HG02884 (cell line): Measurements from ENCODE around the gene NRAS.
"Not testable (repeated sequence)": the region's sequence is repeated elsewhere in the genome, so short reads cannot be mapped to it uniquely, and the experiment has no call there.

Source experiments
- ATAC-seq: cut with Tn5 transposase; IDR thresholded peaks from one replicate; pipeline ENCODE4 v1.9.1; 2021; ENCODE audit warnings: mild to moderate bottlenecking, moderate library complexity; ENCODE audit not compliant: unreplicated experiment

The NRAS gene

DNA sequence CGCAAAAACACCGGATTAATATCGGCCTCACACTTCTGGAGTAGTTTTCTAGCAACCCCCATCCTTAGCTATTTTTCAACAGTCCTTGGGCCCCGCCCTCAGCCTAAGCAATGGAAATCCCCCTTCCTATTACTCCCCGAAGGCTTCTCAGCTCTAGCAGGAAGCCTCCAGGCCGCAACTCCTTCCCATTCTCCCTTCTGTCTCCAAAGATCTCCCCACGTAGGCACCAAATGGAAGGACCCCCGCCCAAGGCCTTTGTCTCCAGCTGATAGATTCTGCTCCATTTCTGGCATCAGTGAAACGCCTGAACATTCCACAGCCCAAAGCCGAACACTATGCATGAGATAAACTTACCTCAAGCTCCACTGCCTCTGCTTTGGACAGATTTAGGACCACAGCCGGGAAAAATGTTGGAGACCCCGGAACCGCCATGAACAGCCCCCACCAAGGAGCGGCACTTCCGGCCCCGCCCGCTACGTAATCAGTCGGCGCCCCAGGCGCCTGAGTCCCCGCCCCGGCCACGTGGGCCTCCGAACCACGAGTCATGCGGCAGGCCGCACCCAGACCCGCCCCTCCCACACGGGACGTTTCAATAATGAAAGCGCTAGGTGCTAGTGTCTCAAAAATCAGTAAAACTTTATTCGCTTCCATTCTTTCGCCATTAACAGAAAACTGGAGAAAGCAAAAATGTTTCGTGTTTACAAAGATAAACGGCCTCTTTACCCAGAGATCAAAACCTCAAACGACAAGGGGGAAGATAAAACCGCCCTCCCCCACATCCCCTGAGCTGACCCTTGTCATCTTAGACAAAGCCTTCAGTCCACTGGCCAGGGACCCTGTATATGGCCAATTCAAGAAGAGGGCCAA, at the start of gene NRAS:
TSS of gene NRAS (minus strand) at position 468 of the 867 bp plus-strand sequence. CDS start 611 bp downstream, outside the sequence.
- peak; percentile 98 for ATAC-seq

DNA sequence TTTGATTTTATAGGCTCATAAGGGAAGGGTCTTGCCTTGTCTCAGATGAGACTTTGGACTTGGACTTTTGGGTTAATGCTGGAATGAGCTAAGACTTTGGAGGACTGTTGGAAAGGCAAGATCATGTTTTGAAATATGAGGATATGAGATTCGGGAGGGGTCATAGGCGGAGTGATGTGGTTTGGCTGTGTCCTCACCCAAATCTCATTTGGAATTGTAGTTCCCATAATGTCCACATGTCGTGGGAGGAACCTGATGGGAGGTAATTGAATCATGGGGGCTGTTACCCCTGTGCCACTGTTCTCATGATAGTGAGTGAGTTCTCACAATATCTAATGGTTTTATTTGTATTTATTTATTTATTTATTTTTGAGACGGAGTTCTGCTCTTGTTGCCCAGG, 48.1 kb upstream of the NRAS start:
- ATAC-seq, result no peak

DNA sequence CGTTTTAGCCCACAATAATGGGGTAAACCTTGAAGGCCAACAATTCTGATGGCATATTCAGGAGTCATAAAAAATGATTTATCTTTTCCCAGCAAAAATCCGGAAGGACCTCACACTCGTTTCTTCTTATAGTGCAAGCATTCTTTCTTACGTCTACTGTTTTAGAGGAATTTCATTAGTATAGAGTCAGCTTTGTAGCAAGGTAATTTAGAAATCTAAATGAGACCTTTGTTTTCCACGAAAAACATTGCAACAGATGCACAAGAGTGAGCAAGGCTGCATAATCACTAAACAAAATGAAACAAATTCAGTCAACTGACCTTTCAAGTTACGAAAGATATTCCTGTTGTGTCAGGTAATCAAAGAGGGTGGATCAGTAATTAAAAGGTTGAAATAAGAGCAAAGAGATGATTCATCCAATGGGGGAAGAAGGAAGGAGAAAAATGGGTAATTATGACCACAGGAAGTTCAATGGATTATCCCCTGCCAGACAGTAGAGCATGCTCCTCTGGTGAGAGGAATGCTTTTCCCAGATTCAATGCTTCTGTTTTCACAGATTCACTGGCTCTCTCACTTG, 41.8 kb upstream of the NRAS start:
- ATAC-seq, result no peak

DNA sequence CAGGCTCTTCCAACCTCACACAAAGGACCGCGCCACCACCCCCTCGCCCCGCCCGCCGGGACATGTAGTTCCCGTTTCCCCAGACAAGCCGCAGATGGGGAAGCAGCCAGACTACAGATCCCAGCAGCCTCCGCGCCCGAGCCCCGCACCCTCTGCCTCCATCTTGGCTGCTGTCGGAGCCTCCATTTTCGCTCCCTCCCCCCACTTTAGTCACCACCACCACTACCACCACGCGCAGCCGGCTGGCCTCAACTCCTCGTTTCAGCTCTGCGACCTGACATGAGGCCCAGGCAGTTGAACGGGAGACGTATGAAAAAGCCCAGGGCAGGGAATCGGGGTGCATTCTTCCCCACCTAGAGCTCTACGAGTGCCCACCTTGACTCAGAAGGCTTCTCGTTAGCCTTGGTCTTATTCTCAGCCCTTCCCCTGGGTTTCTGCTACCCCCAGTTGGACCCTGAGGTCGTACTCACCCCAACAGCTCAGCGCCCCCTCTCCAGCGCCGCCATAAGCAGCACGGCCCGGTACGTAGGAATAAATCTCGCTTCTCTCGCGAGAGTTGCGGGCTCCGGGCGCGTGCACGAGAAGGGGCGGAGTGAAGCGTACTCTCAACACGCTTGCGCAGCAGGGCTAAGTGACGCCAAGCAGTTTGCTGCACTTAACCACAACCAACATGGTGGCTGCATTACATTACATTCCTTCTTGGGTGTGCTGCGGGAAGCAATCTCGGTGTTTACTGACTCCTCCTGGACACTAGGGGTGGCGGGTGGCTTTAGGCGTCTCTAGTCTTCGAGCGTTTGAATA, 41.1 kb upstream of the NRAS start, which contains the start of gene CSDE1:
TSS of gene CSDE1 (minus strand) at position 530 of the 801 bp plus-strand sequence. CDS start 18,094 bp downstream, outside the sequence.
- ATAC-seq, result peak; percentile 62

DNA sequence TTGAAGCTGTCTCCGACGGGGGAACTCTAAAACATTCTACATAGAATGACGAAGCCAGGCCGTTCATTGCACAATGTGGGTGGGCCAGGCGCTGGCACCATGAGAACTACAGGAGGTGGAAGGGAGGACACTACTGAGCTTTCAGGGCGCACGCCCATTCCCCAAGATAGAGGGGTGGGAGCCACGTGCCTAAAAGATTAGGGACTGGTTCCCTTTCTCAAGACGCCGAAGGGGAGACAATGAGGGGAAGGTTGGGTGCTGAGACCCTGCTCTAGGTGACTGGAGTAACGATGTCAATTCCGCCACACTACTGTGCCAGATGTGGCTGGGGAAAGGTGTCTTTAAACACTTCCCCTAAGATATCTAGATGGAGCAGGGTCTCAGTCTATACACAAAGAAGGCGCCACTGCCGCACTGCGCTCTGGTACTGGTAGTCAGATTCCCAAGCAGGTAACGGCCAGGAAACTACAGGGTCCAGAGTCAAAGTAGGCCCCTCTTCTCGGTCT, 40.4 kb upstream of the NRAS start:
- no peak for ATAC-seq

DNA sequence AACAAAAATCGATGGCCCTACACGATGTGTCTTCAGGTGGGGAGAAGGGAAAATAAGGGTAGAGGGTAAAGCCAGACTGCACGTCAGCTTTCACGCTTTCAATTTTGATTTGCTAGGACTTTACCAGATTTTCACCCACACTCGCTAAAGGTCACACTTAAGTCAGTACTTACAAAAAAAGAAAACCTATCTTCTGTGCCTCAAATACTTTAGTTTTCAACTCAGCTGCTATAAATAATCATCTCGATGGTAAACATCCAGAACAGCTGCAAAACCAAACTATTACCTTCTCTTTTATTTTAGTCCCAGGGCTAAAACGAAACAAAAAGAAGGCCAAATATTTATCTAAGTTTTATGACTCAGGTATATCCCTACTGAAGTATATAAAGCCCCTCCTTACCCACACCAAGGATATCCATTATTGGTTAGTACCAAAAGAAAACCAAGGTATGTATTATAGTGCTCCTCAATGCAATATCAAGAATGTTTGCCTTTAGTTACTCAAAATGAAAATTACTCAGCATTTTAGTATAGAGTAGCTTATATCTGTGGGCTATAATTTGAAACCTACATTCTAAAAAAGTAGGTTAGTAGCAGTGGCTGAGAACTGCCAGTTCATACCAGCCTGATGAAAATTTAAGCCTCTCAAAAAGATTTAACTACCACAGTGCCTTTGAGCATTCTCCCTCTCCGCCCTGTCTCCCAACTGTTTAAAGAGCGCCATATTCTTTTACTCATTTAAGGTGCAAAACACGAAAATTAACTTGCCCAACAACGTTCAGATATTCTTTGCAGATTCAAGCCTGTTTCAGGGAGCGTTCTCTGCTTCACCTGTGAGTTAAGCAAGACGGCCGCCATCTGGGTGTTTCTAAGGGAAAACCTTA, 39.7 kb upstream of the NRAS start:
- peak; percentile 39 for ATAC-seq

DNA sequence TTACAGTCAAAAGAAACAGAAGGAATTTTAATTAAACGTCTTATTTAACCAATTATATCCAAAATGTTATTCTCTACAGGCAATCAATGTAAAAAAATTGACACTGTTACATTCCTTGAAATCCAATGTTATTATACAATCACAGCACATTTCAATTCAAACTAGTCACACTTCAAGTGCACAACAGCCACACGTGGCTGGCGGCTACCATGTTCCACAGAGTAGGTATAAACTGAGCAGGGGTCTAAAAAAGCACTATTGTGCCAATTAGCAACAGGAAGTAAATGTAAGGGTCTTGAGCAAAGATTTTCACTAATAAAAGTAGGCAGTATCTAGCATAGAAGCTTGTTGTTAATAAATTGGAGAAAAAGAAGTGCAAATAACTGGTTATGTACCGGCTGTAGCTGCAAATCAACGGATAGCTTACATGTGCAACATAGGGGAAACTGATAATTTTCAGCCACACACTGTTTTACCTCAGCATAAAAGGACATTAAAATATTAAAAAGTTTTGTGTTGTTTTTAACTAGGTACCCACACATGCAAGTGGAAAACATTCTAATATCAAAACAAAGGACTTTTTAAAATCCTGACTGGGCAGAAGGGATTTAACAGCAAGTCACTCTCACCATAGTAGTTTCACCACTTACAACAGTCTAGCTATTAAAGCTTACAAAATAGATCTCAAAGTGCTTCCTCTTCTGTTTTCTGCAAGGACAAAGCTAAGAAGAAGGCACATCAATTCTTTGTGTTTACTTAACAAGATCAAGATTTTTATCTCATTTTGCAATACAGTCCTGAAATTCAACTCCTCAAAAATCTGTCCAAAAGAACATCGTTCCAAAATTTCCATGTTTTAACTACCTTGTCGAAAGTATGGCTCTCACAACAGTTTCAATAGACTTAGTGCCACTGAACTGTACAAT, 38.7 kb upstream of the NRAS start:
- no peak for ATAC-seq

DNA sequence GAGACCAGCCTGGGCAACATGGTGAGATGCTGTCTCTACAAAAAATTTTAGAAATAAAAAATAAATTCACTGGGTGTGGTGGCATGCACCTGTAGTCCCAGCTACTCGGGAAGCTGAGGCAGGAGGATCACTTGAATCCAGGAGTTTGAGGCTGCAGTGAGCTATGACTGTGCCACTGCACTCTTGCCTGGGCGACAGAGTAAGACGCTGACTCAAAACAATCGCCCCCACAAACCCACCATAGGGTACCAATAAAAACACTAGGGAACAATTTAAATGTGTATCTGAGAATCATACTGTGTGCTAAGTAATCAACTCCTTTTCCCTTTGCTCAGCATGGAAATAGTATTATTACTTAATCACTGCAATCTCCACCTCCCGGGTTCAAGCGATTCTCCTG, 37.1 kb upstream of the NRAS start:
- ATAC-seq, result not testable (repeated sequence)

DNA sequence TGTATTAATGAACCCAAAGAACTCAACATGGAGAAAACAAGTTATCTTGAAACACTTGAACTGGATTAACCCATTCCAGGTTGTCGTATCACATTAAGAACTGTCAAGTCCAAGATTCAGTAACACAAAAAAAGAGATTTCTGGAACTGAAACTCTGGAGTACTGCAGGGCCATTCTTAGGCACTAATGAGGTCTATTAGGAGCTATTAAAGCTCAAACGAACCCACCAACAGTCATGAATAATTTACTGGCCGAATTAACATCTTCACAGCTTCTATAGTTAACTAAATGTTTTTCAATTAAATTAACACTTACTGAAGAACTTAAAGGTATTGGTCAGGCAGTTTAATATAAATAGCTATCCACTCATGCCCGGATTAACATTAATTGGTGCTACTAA, 36.6 kb upstream of the NRAS start:
- no peak for ATAC-seq

DNA sequence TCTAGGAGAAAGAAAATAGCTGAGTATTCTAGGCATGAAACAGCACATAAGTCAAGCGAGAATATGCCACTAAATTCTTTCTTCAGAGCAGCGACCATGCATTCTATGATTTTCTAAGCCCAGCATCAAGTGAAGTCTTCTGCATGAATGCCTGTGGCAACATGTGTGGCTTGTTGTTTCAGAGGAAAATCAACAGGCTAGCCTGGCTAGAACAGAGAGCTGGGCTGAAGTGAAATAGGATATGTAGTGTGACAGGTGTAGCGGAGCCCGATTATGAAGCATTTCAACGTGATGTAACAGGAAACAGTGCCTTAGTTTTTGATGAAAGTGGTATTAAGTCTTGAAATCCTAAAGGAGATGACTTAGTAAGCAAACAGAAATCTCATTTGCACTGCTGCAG, 34.2 kb upstream of the NRAS start:
- no peak for ATAC-seq

DNA sequence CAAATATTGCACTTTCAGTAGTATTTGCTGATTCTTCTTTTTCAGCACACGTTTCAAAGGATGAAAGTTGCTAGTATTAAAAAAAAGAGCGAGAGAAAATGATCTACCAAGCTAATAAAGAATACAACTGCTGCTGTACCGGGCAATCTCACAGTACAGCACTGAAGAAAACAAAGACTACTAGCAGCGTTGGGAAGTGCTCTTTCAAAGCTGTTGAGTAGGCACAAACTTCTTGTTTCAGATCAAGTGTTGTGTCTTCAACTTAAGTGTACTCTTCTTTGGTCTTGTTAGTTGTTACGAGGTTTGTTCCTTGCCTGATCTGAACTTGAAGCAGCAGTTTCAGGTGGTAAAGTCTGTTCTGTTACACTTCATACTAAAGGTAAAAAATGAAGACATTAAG, 33.3 kb upstream of the NRAS start:
- ATAC-seq, result no peak

DNA sequence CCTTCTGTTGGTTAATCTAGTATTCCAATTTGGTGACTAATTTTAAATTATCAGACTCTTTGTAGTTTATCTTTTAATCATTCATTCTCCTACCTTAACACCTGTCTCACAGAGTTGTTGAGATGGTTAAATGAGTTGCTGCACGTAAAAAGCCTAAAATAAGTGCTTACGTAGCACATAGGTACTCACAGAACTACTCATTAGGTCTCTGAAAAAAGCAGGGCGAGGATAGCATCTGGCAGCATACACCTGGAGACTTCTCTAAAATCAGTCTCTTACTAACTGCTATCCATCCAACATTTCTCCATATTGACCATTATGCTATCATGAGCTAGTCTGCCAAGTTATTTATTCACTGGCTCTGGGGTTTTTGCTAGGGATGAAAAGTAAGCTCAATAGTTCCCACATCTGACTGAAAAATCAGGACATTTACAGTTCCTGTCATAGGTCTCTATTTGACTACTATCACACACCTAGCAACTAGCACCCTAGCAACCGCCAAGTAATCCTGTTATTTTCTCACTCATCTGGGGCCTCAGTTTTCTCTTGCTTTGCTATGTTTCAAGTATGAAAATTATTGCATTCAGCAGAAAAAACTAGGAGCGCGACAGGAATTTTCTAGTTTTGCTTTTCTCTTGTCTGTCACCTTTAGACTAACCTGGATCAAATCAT, 30.0 kb upstream of the NRAS start:
- ATAC-seq, result no peak

DNA sequence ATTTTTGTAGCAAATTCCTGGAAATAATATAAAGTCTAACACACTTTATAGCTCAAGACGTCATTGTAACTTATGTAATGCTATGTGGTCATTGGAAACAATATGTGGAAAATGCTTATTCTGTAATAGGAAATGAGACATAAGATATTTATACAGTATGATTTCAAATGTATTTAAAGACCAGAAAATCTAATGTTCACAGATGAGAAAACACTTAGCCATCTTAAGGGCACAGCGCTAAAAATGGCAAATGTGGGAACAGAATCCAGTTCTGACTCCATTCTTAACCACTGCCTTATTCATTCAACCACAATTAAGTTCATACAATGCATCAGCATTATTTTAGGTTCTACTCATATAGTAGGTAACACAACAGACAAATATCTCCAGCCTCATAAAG, 28.7 kb upstream of the NRAS start:
- no peak for ATAC-seq

DNA sequence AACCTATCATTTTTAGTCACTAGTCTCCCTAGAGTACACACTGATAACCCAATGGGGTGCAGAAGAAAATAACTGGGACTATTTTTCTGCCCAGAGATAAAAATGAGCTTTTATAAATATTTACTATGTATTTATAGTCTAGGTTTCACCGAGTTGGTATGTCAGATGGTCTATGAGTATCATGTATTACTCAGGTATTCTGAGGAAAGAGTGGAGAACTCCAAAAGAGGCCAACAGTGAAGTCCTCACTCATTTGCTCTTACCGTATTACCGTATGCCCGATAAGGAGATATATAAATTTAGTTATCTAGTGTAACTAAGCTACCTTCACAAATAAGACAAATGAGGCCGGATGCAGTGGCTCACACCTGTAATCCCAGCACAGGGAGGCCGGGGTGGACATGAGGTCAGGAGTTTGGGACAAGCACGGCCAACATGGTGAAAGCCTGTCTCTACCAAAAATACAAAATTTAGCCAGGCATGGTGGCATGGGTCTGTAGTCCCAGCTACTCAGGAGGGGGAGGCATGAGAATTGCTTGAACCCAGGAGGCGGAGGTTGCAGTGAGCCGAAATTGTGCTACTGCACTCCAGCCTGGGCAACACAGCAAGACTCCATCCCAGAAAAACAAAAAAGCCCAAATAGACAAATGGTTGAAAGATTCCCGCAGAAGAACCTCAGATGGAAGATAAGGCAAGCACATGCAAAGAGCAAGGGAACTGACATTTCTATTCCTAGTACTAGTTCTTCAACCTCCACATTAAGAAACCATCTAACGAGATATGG, 25.6 kb upstream of the NRAS start:
- no peak for ATAC-seq

DNA sequence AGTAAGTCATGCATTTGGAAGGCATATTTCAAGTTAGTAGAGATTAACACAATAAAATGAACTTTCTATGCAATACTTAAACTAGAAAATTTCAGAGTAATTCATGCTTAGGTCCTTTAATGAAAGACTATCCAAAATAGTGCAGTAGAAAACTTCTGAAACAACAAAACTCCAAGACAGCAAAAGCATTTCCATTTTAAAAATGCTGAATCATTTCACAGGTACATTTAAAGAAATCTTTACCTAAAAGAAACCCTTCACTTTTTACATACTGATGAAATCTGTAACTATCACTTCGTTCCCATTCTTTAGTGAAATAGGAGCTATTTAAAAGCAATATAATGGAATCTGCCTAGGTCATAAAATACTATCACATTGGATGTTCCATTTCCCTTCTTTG, 23.8 kb upstream of the NRAS start:
- ATAC-seq, result no peak

DNA sequence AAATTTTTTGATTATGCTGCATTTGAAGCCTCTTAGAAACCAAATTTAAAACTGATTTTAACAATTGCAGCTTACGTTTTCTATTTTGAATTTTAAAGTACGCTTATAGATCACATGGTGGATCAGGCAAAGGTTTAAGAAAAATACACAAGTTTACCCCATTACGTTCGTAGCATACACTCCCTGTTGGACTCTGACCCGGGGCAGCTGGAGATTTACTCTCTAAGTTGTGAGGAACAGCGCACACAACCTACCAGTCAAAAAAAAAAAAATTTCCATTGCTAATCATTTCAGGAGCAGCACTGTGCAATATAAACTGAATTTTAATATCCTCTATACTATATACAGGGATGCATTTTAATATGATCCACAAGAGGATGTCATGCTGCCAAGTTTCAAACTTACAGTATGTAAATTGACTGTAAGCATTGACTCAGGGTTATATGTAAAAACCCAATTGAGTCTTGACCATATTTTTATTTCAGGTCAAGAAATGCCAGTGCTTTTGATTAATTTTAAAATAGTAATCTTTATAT, 20.8 kb upstream of the NRAS start:
- ATAC-seq, result no peak

DNA sequence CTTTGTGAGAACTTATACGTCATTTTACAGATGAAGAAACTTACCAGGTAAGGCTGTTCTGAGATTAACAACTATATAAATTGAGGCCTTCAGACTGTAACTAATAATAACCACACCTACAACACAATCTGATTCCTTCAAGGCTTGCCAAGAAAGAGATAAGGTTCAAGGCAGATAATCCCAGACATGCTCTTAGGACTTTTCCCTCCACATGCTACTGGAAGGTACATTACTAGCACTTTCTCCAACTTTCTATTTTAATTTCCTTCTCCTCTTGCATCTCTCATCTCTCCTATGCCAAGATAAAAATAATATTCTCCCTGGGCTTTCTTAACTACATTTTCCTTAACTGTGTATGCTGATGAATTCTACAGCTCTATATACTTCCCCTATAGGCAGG, 18.9 kb upstream of the NRAS start:
- no peak for ATAC-seq

DNA sequence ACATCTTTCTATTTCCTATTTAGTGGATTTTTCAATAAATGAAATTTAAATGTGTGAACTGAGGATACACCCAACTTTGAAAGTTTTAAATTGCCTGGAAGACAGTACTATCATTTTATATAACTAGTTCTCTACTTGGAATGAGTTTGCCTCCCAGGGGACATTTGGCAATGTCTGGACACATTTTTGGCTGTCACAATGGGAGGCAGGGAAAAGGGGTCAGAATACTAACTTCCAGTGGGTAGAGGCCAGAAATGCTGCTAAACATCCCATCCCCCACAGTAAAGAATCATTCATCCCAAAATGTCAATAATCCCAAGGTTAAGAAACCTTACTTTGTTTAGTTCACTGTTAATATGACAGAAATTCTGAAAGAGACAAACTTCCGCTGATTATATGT, 13.2 kb upstream of the NRAS start:
- ATAC-seq, result no peak
